GM13976 (cell line): ENCODE results near the gene BAZ2B.

Experiments
- DNase-seq: peaks from one replicate; pipeline ENCODE4 v3.0.0; 2012; ENCODE audit warnings: low spot score
- CTCF ChIP-seq: IDR thresholded peaks from 2 replicates; pipeline ENCODE4 v1.5.1; 2012; ENCODE audit warnings: borderline replicate concordance, mild to moderate bottlenecking; ENCODE audit not compliant: insufficient read depth; ENCODE audit errors: extremely low read depth, missing control alignments, control extremely low read depth
- in situ Hi-C: fragments of 300-500 bp; cut with MboI; formaldehyde crosslinking; loops from one replicate; pipeline ENCODE4 v1.12.0; 2022; ENCODE audit warnings: low sequenced_read_pairs, mixed read lengths, inconsistent platforms; ENCODE audit not compliant: unreplicated experiment

Gene BAZ2B

GRCh38 chr2:159326569-159327255 is 289.6 kb downstream of the BAZ2B start:
- DNase-seq = no peak
- in situ Hi-C loops = no loop called here
- no peak for TF ChIP-seq CTCF

- in situ Hi-C loops = no loop called here
- no peak for DNase-seq
These were observed 293.9 kb downstream of the BAZ2B start for GRCh38 chr2:159322419-159322818.

GRCh38 chr2:159317392-159318088 is 298.8 kb downstream of the BAZ2B start:
- in situ Hi-C loops = no loop called here
- no peak for TF ChIP-seq CTCF

More at GRCh38 chr2:159322419-159322818, 293.9 kb downstream of the BAZ2B start:
- no peak for TF ChIP-seq CTCF

GRCh38 chr2:159307942-159308341 is 308.4 kb downstream of the BAZ2B start:
- no peak for DNase-seq
- TF ChIP-seq CTCF = no peak
- in situ Hi-C loops = no loop called here

More at GRCh38 chr2:159317392-159318088, 298.8 kb downstream of the BAZ2B start:
- DNase-seq = no peak

- in situ Hi-C loops = no loop called here
- no peak for DNase-seq
- no peak for TF ChIP-seq CTCF
These were observed 315.8 kb downstream of the BAZ2B start for GRCh38 chr2:159300586-159300985.

GRCh38 chr2:159298967-159299366 is 317.4 kb downstream of the BAZ2B start:
- in situ Hi-C loops = no loop called here
- DNase-seq = no peak
- TF ChIP-seq CTCF = no peak
